UCSD-AML1 (cell line): ENCODE measurements around the gene URAD.
"Not testable (repeated sequence)": the region's sequence is repeated elsewhere in the genome, so short reads cannot be mapped to it uniquely, and the experiment has no call there.

Source experiments
- DNase-seq: peaks from one replicate; lab custom pipeline; 2025; ENCODE audit not compliant: unreplicated experiment; lab: John Stamatoyannopoulos, UW

The URAD gene

GRCh38 chr13:27988520-27988919 lies at the start of gene URAD:
Gene URAD, minus strand, starts transcription at chr13:27988693. Its CDS starts 56 bp downstream, at chr13:27988637.
- DNase-seq = no peak

GRCh38 chr13:28037399-28037798 lies 48.9 kb upstream of the URAD start:
- no peak for DNase-seq

GRCh38 chr13:28035146-28035782 lies 46.8 kb upstream of the URAD start:
- no peak for DNase-seq

- DNase-seq = no peak
Observed at GRCh38 chr13:28033894-28034655, 45.6 kb upstream of the URAD start.

- DNase-seq = not testable (repeated sequence)
Observed at GRCh38 chr13:28032438-28032837, 43.9 kb upstream of the URAD start.

GRCh38 chr13:28031896-28032288 lies 43.4 kb upstream of the URAD start:
- DNase-seq = no peak

GRCh38 chr13:28031220-28031895 lies 42.9 kb upstream of the URAD start:
- peak; percentile 36 for DNase-seq

- no peak for DNase-seq
Observed at GRCh38 chr13:28027607-28028364, 39.3 kb upstream of the URAD start.

- DNase-seq = no peak
Observed at GRCh38 chr13:28027071-28027470, 38.6 kb upstream of the URAD start.

- DNase-seq = no peak
Observed at GRCh38 chr13:28026508-28026907, 38.0 kb upstream of the URAD start.

- no peak for DNase-seq
Observed at GRCh38 chr13:28022848-28023518, 34.5 kb upstream of the URAD start.

- DNase-seq = no peak
Observed at GRCh38 chr13:28014301-28014700, 25.8 kb upstream of the URAD start.

GRCh38 chr13:28013482-28013881 lies 25.0 kb upstream of the URAD start:
- no peak for DNase-seq

- no peak for DNase-seq
Observed at GRCh38 chr13:28012896-28013295, 24.4 kb upstream of the URAD start.

GRCh38 chr13:28012383-28012782 lies 23.9 kb upstream of the URAD start:
- DNase-seq = no peak

- no peak for DNase-seq
Observed at GRCh38 chr13:28010046-28010445, 21.6 kb upstream of the URAD start.

GRCh38 chr13:28005016-28005415 lies 16.5 kb upstream of the URAD start:
- DNase-seq = not testable (repeated sequence)

- DNase-seq = no peak
Observed at GRCh38 chr13:28002886-28003698, 14.6 kb upstream of the URAD start.

GRCh38 chr13:28001837-28002473 lies 13.5 kb upstream of the URAD start:
- DNase-seq = no peak
